RWPE2 (cell line): ENCODE results near the gene CLEC16A.
A peak's percentile ranks its signal among the peaks of the same experiment; 100 is the strongest.

Experiments
- ATAC-seq: fragments of 200-7000 bp; cut with Tn5 transposase; 3 replicates; pipeline ENCODE4 v1.9.1; 2021; ENCODE audit warnings: low read depth
- DNase-seq: peaks from one replicate; pipeline ENCODE4 v3.0.0-alpha.2; 2020; ENCODE audit warnings: low spot score
- H3K27ac ChIP-seq: fragments of 450-650 bp; 2 replicates; pipeline ENCODE4 v1.5.1; 2017; ENCODE audit warnings: mild to moderate bottlenecking; ENCODE audit not compliant: poor library complexity, severe bottlenecking
- H3K27me3 ChIP-seq: fragments of 250-450 bp; sonication (Bioruptor Pico); 2 replicates; pipeline ENCODE4 v1.5.1; 2021; ENCODE audit warnings: mild to moderate bottlenecking, moderate library complexity; ENCODE audit not compliant: insufficient read depth, poor library complexity, severe bottlenecking
- H3K36me3 ChIP-seq: fragments of 250-450 bp; sonication (Bioruptor Pico); 2 replicates; pipeline ENCODE4 v1.5.1; 2020; ENCODE audit warnings: low read depth, mild to moderate bottlenecking, moderate library complexity
- H3K4me1 ChIP-seq: fragments of 250-450 bp; sonication (Bioruptor Pico); 2 replicates; pipeline ENCODE4 v1.5.1; 2021; ENCODE audit warnings: mild to moderate bottlenecking, moderate library complexity; ENCODE audit not compliant: insufficient read depth, poor library complexity, severe bottlenecking
- H3K4me3 ChIP-seq: fragments of 250-450 bp; sonication (Bioruptor Pico); 2 replicates; pipeline ENCODE4 v1.5.1; 2021; ENCODE audit warnings: mild to moderate bottlenecking, moderate library complexity; ENCODE audit not compliant: severe bottlenecking
- H3K9me3 ChIP-seq: fragments of 250-450 bp; sonication (Bioruptor Pico); 2 replicates; pipeline ENCODE4 v1.5.1; 2021; ENCODE audit warnings: mild to moderate bottlenecking, moderate library complexity; ENCODE audit not compliant: severe bottlenecking
- CTCF ChIP-seq: fragments of 450-650 bp; IDR thresholded peaks from one replicate; pipeline ENCODE4 v1.5.1; 2017; ENCODE audit warnings: mild to moderate bottlenecking, moderate library complexity; ENCODE audit not compliant: poor library complexity, severe bottlenecking

The CLEC16A gene

DNA sequence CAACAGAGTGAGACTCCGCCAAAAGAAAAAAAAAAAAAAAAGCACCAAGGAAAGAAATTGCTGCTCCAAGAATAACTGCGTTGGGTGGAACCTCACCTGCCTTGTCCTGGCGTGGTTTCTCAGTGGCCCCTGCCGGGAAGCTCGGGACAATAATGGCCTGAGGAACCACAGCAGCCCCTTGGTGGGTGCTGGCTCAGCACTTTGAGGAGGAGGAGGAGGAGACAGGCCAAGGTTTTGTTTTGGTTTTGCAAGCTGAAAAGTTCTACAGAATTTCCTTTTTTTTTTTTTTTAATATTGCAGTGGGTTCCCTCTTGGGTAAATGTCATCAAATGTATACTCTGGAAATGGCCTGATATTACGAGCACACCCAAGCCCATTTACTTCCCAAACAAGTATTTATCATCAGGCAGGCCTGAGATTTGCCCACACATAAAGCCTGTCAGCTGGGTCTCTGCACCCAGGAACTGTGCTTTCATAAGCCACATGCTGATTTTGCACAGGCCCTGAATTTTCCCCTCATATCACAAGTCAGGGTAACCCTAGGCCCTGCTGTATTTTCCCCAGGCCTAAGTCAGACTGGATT, 233.3 kb downstream of the CLEC16A start:
- DNase-seq (no peak), ATAC-seq (no peak)
- no peak overlapping the region for H3K4me3 ChIP-seq
- TF ChIP-seq CTCF: no peak
- H3K27me3 ChIP-seq: no peaks in the 10 kb centered on the region
- H3K4me1 ChIP-seq: no peaks in the 10 kb centered on the region
- H3K36me3 ChIP-seq: no peaks in the 10 kb centered on the region
- H3K9me3 ChIP-seq: no peaks in the 10 kb centered on the region
- H3K27ac ChIP-seq: no peak overlapping the region

GRCh38 chr16:11178424-11178823, 234.1 kb downstream of the CLEC16A start:
- no peaks in the 10 kb centered on the region for H3K4me1 ChIP-seq
- no peak for ATAC-seq
- DNase-seq: no peak
- no peaks in the 10 kb centered on the region for H3K27me3 ChIP-seq
- H3K27ac ChIP-seq: no peak overlapping the region
- no peak for TF ChIP-seq CTCF
- no peaks in the 10 kb centered on the region for H3K9me3 ChIP-seq
- H3K36me3 ChIP-seq: no peaks in the 10 kb centered on the region
- no peak overlapping the region for H3K4me3 ChIP-seq

DNA sequence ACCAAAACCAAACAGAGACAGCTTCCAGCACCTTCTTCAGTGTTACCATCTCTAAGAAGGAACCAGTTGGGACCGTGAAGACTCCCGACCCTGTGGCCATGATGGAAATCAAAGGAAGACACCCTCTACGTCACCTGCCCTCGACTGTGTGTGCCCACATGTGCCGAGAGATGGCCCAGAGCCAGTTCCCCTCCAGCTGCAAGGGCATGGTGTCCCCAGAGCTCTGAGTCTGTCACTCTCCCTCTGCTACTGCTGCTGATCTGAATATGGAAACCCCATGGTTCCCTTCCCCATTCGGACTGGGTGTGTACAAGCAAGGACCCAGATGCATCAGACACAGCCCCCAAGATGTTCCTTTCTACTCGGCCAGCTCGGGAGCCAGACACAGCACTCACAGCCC, 235.2 kb downstream of the CLEC16A start:
- no peaks in the 10 kb centered on the region for H3K9me3 ChIP-seq
- DNase-seq (no peak), ATAC-seq (no peak)
- no peaks in the 10 kb centered on the region for H3K4me1 ChIP-seq
- no peaks in the 10 kb centered on the region for H3K36me3 ChIP-seq
- no peak overlapping the region for H3K4me3 ChIP-seq
- no peak for TF ChIP-seq CTCF
- no peak overlapping the region for H3K27ac ChIP-seq
- no peaks in the 10 kb centered on the region for H3K27me3 ChIP-seq

DNA sequence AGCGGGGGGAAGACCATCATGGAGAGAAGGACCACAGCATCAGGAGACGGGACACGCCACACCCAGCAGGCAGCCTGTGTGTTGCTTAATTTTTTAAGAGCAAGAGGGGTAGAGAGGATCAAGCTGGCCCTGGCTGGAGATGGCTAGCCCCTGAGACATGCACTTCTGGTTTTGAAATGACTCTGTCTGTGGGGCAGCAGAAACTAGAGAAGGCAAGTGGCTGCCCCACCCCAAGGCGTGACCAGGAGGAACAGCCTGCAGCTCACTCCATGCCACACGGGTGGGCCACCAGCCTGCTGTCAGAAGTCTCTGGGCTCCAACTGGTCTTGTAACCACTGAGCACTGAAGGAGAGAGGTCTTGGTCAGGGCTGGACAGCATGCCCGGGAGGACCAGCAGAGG, 236.1 kb downstream of the CLEC16A start:
- Histone ChIP-seq H3K36me3 (no peaks in the 10 kb centered on the region), H3K4me3 (no peak overlapping the region), H3K4me1 (no peaks in the 10 kb centered on the region), H3K9me3 (no peaks in the 10 kb centered on the region), H3K27me3 (no peaks in the 10 kb centered on the region), H3K27ac (no peak overlapping the region)
- TF ChIP-seq CTCF: no peak
- no peak for ATAC-seq
- DNase-seq: no peak

- H3K4me1 ChIP-seq: no peaks in the 10 kb centered on the region
- no peak for TF ChIP-seq CTCF
- H3K9me3 ChIP-seq: no peaks in the 10 kb centered on the region
- DNase-seq (no peak), ATAC-seq (peak; percentile 21; the same call in 1 of the 3 replicates)
- no peak overlapping the region for H3K27ac ChIP-seq
- no peaks in the 10 kb centered on the region for H3K36me3 ChIP-seq
- H3K27me3 ChIP-seq: no peaks in the 10 kb centered on the region
- no peak overlapping the region for H3K4me3 ChIP-seq
Measured at GRCh38 chr16:11181242-11181898, 237.0 kb downstream of the CLEC16A start.
